Sigmoid colon (tissue), 7 donors: ENCODE data around the gene FGF5. TPM values are rescaled to one million over a fixed set of nuclear protein-coding genes. Genes with fewer than 3 reads are reported as not detected.
A peak's percentile ranks its signal among the peaks of the same experiment; 100 is the strongest.

ENCODE experiments used
- DNase-seq: peaks from one replicate; pipeline ENCODE4 v3.0.0-alpha.2; 2019
- H3K27ac ChIP-seq, 4 donors: fragments of 200-600 bp; sonication (generic); one replicate each; pipeline ENCODE4 v1.5.1; 2016 to 2019; ENCODE audit warnings: mild to moderate bottlenecking in 1 of 4
- H3K27me3 ChIP-seq, 3 donors: fragments of 200-600 bp; sonication (generic); one replicate each; pipeline ENCODE4 v1.5.1; 2019; ENCODE audit warnings: mild to moderate bottlenecking in 1 of 3
- H3K36me3 ChIP-seq, 4 donors: fragments of 200-600 bp; sonication (generic); one replicate each; pipeline ENCODE4 v1.5.1; 2016 to 2019
- H3K4me1 ChIP-seq, 4 donors: fragments of 200-600 bp; sonication (generic); one replicate each; pipeline ENCODE4 v1.5.1; 2017 to 2019
- H3K4me3 ChIP-seq, 4 donors: fragments of 200-600 bp; sonication (generic); one replicate each; pipeline ENCODE4 v1.5.1; 2017 to 2019; ENCODE audit warnings: mild to moderate bottlenecking in 2 of 4, moderate library complexity in 1 of 4
- H3K9me3 ChIP-seq, 4 donors: fragments of 200-600 bp in 3 of 4; sonication (generic) in 3 of 4; one replicate each; pipeline versions ENCODE4 v1.5.1 to v1.6.1; 2013 to 2019
- EP300 ChIP-seq, 4 donors: sonication (generic); formaldehyde crosslinking; IDR thresholded peaks; one replicate each; pipeline ENCODE4 v1.6.1; 2017; ENCODE audit warnings: antibody characterized with exemption in 4 of 4
- POLR2A ChIP-seq, 2 donors: fragments of 450-650 bp; IDR thresholded peaks; one replicate each; pipeline ENCODE4 v1.6.1; 2016; ENCODE audit warnings: antibody characterized with exemption in 2 of 2, mild to moderate bottlenecking in 2 of 2, moderate library complexity in 2 of 2
- POLR2AphosphoS5 ChIP-seq, 4 donors: sonication (generic); formaldehyde crosslinking; IDR thresholded peaks; one replicate each; pipeline ENCODE4 v1.6.1; 2017; ENCODE audit warnings: antibody characterized with exemption in 4 of 4
- WGBS, 2 donors: extraction: QIAGEN DNeasy Blood & Tissue Kit; methylation state at CpG; one replicate each; pipeline ENCODE4 v1.1.7; 2013; 5-methylcytosine and 5-hydroxymethylcytosine counted together
- intact Hi-C: fragments of 100-400 bp; cut with DNase I; formaldehyde crosslinking; loops from one replicate; pipeline ENCODE4 v1.15.1; 2023
- polyA plus RNA-seq, 3 donors: library from polyadenylated mRNA; stranded (reverse); fragments of 200-250 nt; gene quantifications; one replicate each; pipeline ENCODE4 v1.2.3, GENCODE V29; 2013
- total RNA-seq, 4 donors: library from RNA; depleted of rRNA; stranded (reverse); fragments of >200 nt; gene quantifications; one replicate each; pipeline ENCODE4 v1.1.0, GENCODE V29; 2016
- TF ChIP-seq, protein P1 (sequence below), 4 experiments: fragments of 450-650 bp in 3 of 4; fragments of 200-600 bp in 1 of 4; IDR thresholded peaks; one replicate each; pipeline ENCODE4 v1.5.1; 2016 to 2019; ENCODE audit warnings: antibody characterized with exemption in 4 of 4, mild to moderate bottlenecking in 3 of 4, moderate library complexity in 2 of 4
- donor health status: healthy with polysubstance abuse.
- donor health status: Bipolar disorder and iron deficiency.
- donor health status: healthy.

The FGF5 gene
- total and polyA plus RNA-seq, 7 donors, result 0.03 to 6.2 (median 1.1) TPM; not detected in 2

DNA sequence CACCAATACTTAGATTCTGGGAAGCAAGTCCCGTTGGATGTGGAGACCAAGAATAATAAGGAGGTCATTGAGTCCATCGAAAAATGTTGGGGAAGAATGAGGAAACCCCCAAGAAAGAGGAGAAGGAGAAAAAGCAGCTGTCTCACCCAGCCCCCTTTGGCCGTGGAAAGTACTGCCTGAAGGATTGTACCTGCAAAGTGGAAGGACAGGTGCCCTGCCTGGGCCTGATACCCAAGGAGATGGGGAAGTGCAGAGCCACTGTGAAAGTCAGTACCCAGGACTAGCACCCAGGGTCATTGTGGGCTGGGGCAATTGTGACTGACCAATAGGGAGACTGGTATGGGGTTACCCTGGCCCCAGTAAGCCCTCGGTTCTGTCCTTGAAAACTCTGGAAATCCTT lies 55.3 kb downstream of the FGF5 start:
- Histone ChIP-seq H3K4me3 (no peak overlapping the region), H3K27ac (no peak overlapping the region), H3K4me1 (no peaks in the 10 kb centered on the region), H3K36me3 (no peaks in the 10 kb centered on the region), H3K27me3 (no peaks in the 10 kb centered on the region), H3K9me3 (no peaks in the 10 kb centered on the region)
- no peak for DNase-seq
- WGBS, 2 donors, result 73 to 80% methylated on average over 4 of the region's 4 CpGs
- no peak for TF ChIP-seq POLR2A (IDR thresholded peaks at IDR 0.05)
- TF ChIP-seq, protein P1, sequence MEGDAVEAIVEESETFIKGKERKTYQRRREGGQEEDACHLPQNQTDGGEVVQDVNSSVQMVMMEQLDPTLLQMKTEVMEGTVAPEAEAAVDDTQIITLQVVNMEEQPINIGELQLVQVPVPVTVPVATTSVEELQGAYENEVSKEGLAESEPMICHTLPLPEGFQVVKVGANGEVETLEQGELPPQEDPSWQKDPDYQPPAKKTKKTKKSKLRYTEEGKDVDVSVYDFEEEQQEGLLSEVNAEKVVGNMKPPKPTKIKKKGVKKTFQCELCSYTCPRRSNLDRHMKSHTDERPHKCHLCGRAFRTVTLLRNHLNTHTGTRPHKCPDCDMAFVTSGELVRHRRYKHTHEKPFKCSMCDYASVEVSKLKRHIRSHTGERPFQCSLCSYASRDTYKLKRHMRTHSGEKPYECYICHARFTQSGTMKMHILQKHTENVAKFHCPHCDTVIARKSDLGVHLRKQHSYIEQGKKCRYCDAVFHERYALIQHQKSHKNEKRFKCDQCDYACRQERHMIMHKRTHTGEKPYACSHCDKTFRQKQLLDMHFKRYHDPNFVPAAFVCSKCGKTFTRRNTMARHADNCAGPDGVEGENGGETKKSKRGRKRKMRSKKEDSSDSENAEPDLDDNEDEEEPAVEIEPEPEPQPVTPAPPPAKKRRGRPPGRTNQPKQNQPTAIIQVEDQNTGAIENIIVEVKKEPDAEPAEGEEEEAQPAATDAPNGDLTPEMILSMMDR (IDR thresholded peaks at IDR 0.05), result no peak
- no peak for TF ChIP-seq POLR2AphosphoS5 (IDR thresholded peaks at IDR 0.05)
- TF ChIP-seq EP300 (IDR thresholded peaks at IDR 0.05), result no peak
- intact Hi-C loops, result no loop called here

DNA sequence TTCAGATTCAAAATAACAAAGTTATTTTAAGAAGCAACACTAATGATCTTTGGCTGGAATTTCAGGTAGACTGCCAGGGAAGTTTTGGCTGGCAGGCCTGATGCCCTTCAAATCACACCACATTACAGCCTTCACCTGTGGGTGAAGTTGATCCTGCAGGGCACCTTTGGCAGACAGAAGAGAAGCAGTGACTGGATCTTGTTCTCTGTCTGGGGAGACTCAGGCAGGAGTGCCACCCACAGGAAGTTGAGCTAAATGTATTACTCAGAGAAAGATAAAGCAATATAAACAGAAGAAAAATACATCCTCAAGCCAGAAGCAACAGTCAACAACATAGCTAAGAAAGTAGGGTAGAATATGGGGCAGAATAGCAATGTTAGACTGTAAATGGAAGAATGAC lies 56.3 kb downstream of the FGF5 start:
- TF ChIP-seq POLR2A (IDR thresholded peaks at IDR 0.05) (no peak), EP300 (IDR thresholded peaks at IDR 0.05) (no peak)
- TF ChIP-seq, protein P1 (IDR thresholded peaks at IDR 0.05), result no peak
- peak overlapping the region in 1 of 4 donors; percentile 23 for H3K27ac ChIP-seq
- H3K4me3 ChIP-seq, result no peak overlapping the region
- no peak for DNase-seq
- no peaks in the 10 kb centered on the region for H3K4me1 ChIP-seq
- no peaks in the 10 kb centered on the region for H3K27me3 ChIP-seq
- no peaks in the 10 kb centered on the region for H3K9me3 ChIP-seq
- intact Hi-C loops, result no loop called here
- H3K36me3 ChIP-seq, result no peaks in the 10 kb centered on the region

DNA sequence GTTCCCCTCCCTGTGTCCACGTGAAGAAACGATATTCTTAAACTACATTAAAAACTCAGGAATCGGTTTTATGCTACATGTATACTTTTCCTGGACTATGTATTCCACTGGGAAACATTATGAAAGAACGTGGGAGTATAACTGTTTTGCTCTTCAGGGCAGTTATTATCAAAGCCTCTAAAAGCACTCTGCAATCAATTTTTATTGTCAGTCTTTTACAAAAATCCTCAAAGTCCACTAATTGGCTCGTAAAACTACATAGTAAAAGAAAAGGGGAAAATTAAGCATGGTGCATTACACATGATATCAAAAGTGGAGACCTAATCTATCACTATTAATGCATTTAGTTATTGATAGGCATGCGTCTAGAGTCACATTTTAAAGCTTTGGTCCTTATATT lies 57.7 kb downstream of the FGF5 start:
- no peaks in the 10 kb centered on the region for H3K27me3 ChIP-seq
- no peaks in the 10 kb centered on the region for H3K36me3 ChIP-seq
- no peak overlapping the region for H3K27ac ChIP-seq
- intact Hi-C loops, result no loop called here
- no peak overlapping the region for H3K4me3 ChIP-seq
- DNase-seq, result no peak
- H3K9me3 ChIP-seq, result no peaks in the 10 kb centered on the region
- no peak for TF ChIP-seq POLR2AphosphoS5 (IDR thresholded peaks at IDR 0.05)
- TF ChIP-seq, protein P1 (IDR thresholded peaks at IDR 0.05), result no peak
- TF ChIP-seq EP300 (IDR thresholded peaks at IDR 0.05), result no peak
- no peak for TF ChIP-seq POLR2A (IDR thresholded peaks at IDR 0.05)
- WGBS, 2 donors, result 79 to 86% methylated on average over 6 of the region's 6 CpGs
- no peaks in the 10 kb centered on the region for H3K4me1 ChIP-seq

DNA sequence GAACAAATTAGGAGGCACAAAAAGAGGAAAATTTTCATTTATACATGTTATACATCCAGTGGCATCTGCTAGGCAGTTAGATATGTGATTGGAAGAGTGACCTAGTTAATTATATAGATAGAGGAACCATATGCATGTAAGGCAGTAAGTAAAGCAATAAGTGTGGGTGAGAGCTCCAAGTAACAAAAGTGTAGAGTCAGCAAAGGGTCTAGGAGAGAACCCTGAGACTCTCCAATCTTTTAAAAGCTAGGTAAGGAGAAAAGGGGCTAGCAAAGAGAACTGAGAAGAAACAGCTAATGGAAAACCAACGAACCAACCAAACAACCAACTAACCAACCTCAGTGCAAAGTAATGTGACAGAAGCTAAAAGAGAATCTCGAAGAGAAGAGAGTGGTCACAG lies 65.2 kb downstream of the FGF5 start:
- H3K36me3 ChIP-seq, result no peaks in the 10 kb centered on the region
- H3K4me3 ChIP-seq, result no peak overlapping the region
- whole genome bisulfite sequencing, 2 donors, result 82% methylated on average over 2 of the region's 2 CpGs
- no peaks in the 10 kb centered on the region for H3K27me3 ChIP-seq
- no peaks in the 10 kb centered on the region for H3K9me3 ChIP-seq
- peaks cover 0 to 16% (median 9%) of the 10 kb centered on the region in 4 donors for H3K4me1 ChIP-seq
- no peak overlapping the region for H3K27ac ChIP-seq
- no peak for TF ChIP-seq EP300 (IDR thresholded peaks at IDR 0.05)
- TF ChIP-seq, protein P1 (IDR thresholded peaks at IDR 0.05), result no peak
- TF ChIP-seq POLR2AphosphoS5 (IDR thresholded peaks at IDR 0.05), result no peak
- no peak for TF ChIP-seq POLR2A (IDR thresholded peaks at IDR 0.05)
- intact Hi-C loops, result loop anchor here (10.0 kb wide), 1 partner anchor 127 kb away; no protein-coding TSS in a partner anchor
- DNase-seq, result no peak

DNA sequence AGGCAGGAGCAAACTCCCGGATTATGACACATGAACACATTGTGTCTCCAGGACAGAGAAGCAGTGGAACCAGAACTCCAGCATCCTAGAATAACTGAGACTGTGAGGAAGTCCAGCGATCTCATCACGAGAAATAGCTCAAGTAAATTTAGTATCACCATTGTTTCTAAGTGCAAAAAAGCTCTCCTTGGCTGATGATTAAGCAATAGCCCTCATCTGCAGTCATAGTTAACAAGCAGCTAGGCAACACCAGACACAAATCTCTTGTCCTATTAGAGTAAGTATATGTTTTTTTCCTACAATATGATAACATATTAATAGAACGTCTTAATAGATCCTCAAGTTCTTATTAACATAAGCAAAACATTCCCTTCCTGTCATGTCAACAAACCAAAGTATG lies 66.7 kb downstream of the FGF5 start:
- Histone ChIP-seq H3K27ac (peak overlapping the region in 1 of 4 donors; percentile 58), H3K9me3 (no peaks in the 10 kb centered on the region), H3K4me3 (no peak overlapping the region), H3K4me1 (peaks cover 0 to 17% (median 9%) of the 10 kb centered on the region in 4 donors), H3K27me3 (no peaks in the 10 kb centered on the region), H3K36me3 (no peaks in the 10 kb centered on the region)
- intact Hi-C loops, result loop anchor here (10.0 kb wide), 1 partner anchor 128 kb away; no protein-coding TSS in a partner anchor
- TF ChIP-seq, protein P1 (IDR thresholded peaks at IDR 0.05), result no peak
- TF ChIP-seq EP300 (IDR thresholded peaks at IDR 0.05) (no peak), POLR2A (IDR thresholded peaks at IDR 0.05) (no peak), POLR2AphosphoS5 (IDR thresholded peaks at IDR 0.05) (no peak)
- no peak for DNase-seq
- 68 to 72% methylated on average over 4 of the region's 4 CpGs for WGBS, 2 donors
